Measurements from ENCODE around the gene PFKL. TPM values are rescaled to one million over a fixed set of nuclear protein-coding genes. Genes with fewer than 3 reads are reported as not detected.

Gene PFKL
- total RNA-seq, 1 donor from 2014 or later, result 138 TPM

- Mint-ChIP-seq H3K4me1 (ENCODE audit: unreplicated experiment) (peaks cover 6% of the 10 kb centered on the region), H3K9me3 (ENCODE audit: unreplicated experiment) (no peaks in the 10 kb centered on the region), H3K36me3 (ENCODE audit: unreplicated experiment) (no peaks in the 10 kb centered on the region), H3K4me3 (ENCODE audit: unreplicated experiment) (no peak overlapping the region), H3K27ac (ENCODE audit: unreplicated experiment) (no peak overlapping the region), H3K27me3 (ENCODE audit: unreplicated experiment) (peaks cover 6% of the 10 kb centered on the region)
- DNase-seq (ENCODE audit: extremely low spot score, unreplicated experiment), result no peak
- TF ChIP-seq CTCF (IDR thresholded peaks at IDR 0.05), result no peak
These were observed 37.4 kb upstream of the PFKL start for GRCh38 chr21:44262338-44263056.

- no peak overlapping the region for H3K4me3 Mint-ChIP-seq (ENCODE audit: unreplicated experiment)
- TF ChIP-seq CTCF (IDR thresholded peaks at IDR 0.05), result no peak
- peaks cover 6% of the 10 kb centered on the region for H3K27me3 Mint-ChIP-seq (ENCODE audit: unreplicated experiment)
- H3K4me1 Mint-ChIP-seq (ENCODE audit: unreplicated experiment), result peaks cover 6% of the 10 kb centered on the region
- no peaks in the 10 kb centered on the region for H3K9me3 Mint-ChIP-seq (ENCODE audit: unreplicated experiment)
- no peak for DNase-seq (ENCODE audit: extremely low spot score, unreplicated experiment)
- no peaks in the 10 kb centered on the region for H3K36me3 Mint-ChIP-seq (ENCODE audit: unreplicated experiment)
- H3K27ac Mint-ChIP-seq (ENCODE audit: unreplicated experiment), result no peak overlapping the region
These were observed 36.6 kb upstream of the PFKL start for GRCh38 chr21:44263221-44263760.

- Mint-ChIP-seq H3K27me3 (ENCODE audit: unreplicated experiment) (peaks cover 6% of the 10 kb centered on the region), H3K27ac (ENCODE audit: unreplicated experiment) (no peak overlapping the region), H3K9me3 (ENCODE audit: unreplicated experiment) (no peaks in the 10 kb centered on the region), H3K36me3 (ENCODE audit: unreplicated experiment) (no peaks in the 10 kb centered on the region), H3K4me1 (ENCODE audit: unreplicated experiment) (peaks cover 6% of the 10 kb centered on the region), H3K4me3 (ENCODE audit: unreplicated experiment) (no peak overlapping the region)
- DNase-seq (ENCODE audit: extremely low spot score, unreplicated experiment), result no peak
- TF ChIP-seq CTCF (IDR thresholded peaks at IDR 0.05), result no peak
These were observed 36.1 kb upstream of the PFKL start for GRCh38 chr21:44263768-44264167.

GRCh38 chr21:44265734-44266270, 34.1 kb upstream of the PFKL start:
- peaks cover 2% of the 10 kb centered on the region for H3K27me3 Mint-ChIP-seq (ENCODE audit: unreplicated experiment)
- H3K9me3 Mint-ChIP-seq (ENCODE audit: unreplicated experiment), result no peaks in the 10 kb centered on the region
- no peak overlapping the region for H3K27ac Mint-ChIP-seq (ENCODE audit: unreplicated experiment)
- no peak for TF ChIP-seq CTCF (IDR thresholded peaks at IDR 0.05)
- no peak for DNase-seq (ENCODE audit: extremely low spot score, unreplicated experiment)
- H3K4me3 Mint-ChIP-seq (ENCODE audit: unreplicated experiment), result no peak overlapping the region
- peaks cover 6% of the 10 kb centered on the region for H3K4me1 Mint-ChIP-seq (ENCODE audit: unreplicated experiment)
- H3K36me3 Mint-ChIP-seq (ENCODE audit: unreplicated experiment), result no peaks in the 10 kb centered on the region

GRCh38 chr21:44267655-44268142, 32.2 kb upstream of the PFKL start:
- no peak overlapping the region for H3K27ac Mint-ChIP-seq (ENCODE audit: unreplicated experiment)
- no peak overlapping the region for H3K4me3 Mint-ChIP-seq (ENCODE audit: unreplicated experiment)
- H3K27me3 Mint-ChIP-seq (ENCODE audit: unreplicated experiment), result peaks cover 2% of the 10 kb centered on the region
- H3K9me3 Mint-ChIP-seq (ENCODE audit: unreplicated experiment), result no peaks in the 10 kb centered on the region
- H3K4me1 Mint-ChIP-seq (ENCODE audit: unreplicated experiment), result peaks cover 6% of the 10 kb centered on the region
- DNase-seq (ENCODE audit: extremely low spot score, unreplicated experiment), result no peak
- H3K36me3 Mint-ChIP-seq (ENCODE audit: unreplicated experiment), result no peaks in the 10 kb centered on the region
- peak; percentile 13 for TF ChIP-seq CTCF (IDR thresholded peaks at IDR 0.05)
